Neural progenitor cell (in vitro differentiated cells): ENCODE data around the gene TSSC4. TPM values are rescaled to one million over a fixed set of nuclear protein-coding genes. Genes with fewer than 3 reads are reported as not detected.

Source experiments
- DNase-seq: peaks from one replicate; pipeline ENCODE4 v3.0.0-alpha.2; 2016; ENCODE audit warnings: low spot score
- H2AFZ ChIP-seq: fragments of 200-600 bp; sonication (generic); replicated peaks from 2 replicates; pipeline ENCODE4 v1.6.1; 2016; ENCODE audit warnings: antibody characterized with exemption
- H3F3A ChIP-seq: fragments of 200-600 bp; sonication (generic); 2 replicates; pipeline ENCODE4 v1.6.1; 2016; ENCODE audit warnings: antibody characterized with exemption, low read depth
- H3K27ac ChIP-seq: fragments of 200-600 bp; sonication (generic); 2 replicates; pipeline ENCODE4 v1.5.1; 2016; ENCODE audit warnings: mild to moderate bottlenecking
- H3K27me3 ChIP-seq: fragments of 200-600 bp; sonication (generic); 2 replicates; pipeline ENCODE4 v1.6.1; 2016; ENCODE audit warnings: mild to moderate bottlenecking, moderate library complexity
- H3K36me3 ChIP-seq: fragments of 200-600 bp; sonication (generic); 2 replicates; pipeline ENCODE4 v1.5.1; 2016
- H3K4me1 ChIP-seq: fragments of 200-600 bp; sonication (generic); 2 replicates; pipeline ENCODE4 v1.6.1; 2016; ENCODE audit warnings: mixed run types
- H3K4me2 ChIP-seq: fragments of 200-600 bp; sonication (generic); 2 replicates; pipeline ENCODE4 v1.6.1; 2016
- H3K4me3 ChIP-seq: fragments of 200-600 bp; sonication (generic); 2 replicates; pipeline ENCODE4 v1.5.1; 2016
- H3K79me2 ChIP-seq: fragments of 200-600 bp; sonication (generic); 2 replicates; pipeline ENCODE4 v1.6.1; 2016; ENCODE audit warnings: low read depth
- H3K9ac ChIP-seq: fragments of 200-600 bp; sonication (generic); 2 replicates; pipeline ENCODE4 v1.6.1; 2016
- H3K9me3 ChIP-seq: fragments of 200-600 bp; sonication (generic); 2 replicates; pipeline ENCODE4 v1.5.1; 2016; ENCODE audit warnings: low read depth
- H4K20me1 ChIP-seq: fragments of 200-600 bp; sonication (generic); 2 replicates; pipeline ENCODE4 v1.6.1; 2016; ENCODE audit warnings: low read depth
- H3K27ac Mint-ChIP-seq: 3 replicates; pipeline ENCODE4 v1.8.0; 2021; ENCODE audit warnings: mixed read lengths
- H3K27me3 Mint-ChIP-seq: 2 replicates; pipeline ENCODE4 v1.8.0; 2022; ENCODE audit warnings: low read depth, mild to moderate bottlenecking, inconsistent platforms, moderate library complexity, mixed read lengths; ENCODE audit not compliant: insufficient read depth
- H3K36me3 Mint-ChIP-seq: 3 replicates; pipeline ENCODE4 v1.8.0; 2021; ENCODE audit warnings: mixed read lengths
- H3K4me1 Mint-ChIP-seq: 3 replicates; pipeline ENCODE4 v1.8.0; 2021; ENCODE audit warnings: mixed read lengths
- H3K4me3 Mint-ChIP-seq: 3 replicates; pipeline ENCODE4 v1.8.0; 2021; ENCODE audit warnings: mild to moderate bottlenecking, moderate library complexity, mixed read lengths
- H3K9me3 Mint-ChIP-seq: 3 replicates; pipeline ENCODE4 v1.8.0; 2020; ENCODE audit warnings: mixed read lengths
- EZH2 ChIP-seq: fragments of 200-600 bp; sonication (generic); IDR thresholded peaks from 2 replicates; pipeline ENCODE4 v1.6.1; 2017; ENCODE audit warnings: antibody characterized with exemption, mild to moderate bottlenecking, moderate library complexity
- EZH2phosphoT487 ChIP-seq: fragments of 200-600 bp; sonication (generic); IDR thresholded peaks from 2 replicates; pipeline ENCODE4 v1.6.1; 2017; ENCODE audit warnings: antibody characterized with exemption
- total RNA-seq: library from RNA; depleted of rRNA; stranded (reverse); fragments of >200 nt; gene quantifications from 2 replicates; pipeline ENCODE4 v1.2.3, GENCODE V29; 2015; ENCODE audit warnings: low replicate concordance
- TF ChIP-seq, protein P1 (sequence below): fragments of 200-600 bp; sonication (generic); IDR thresholded peaks from 2 replicates; pipeline ENCODE4 v1.5.1; 2017; ENCODE audit warnings: antibody characterized with exemption, mild to moderate bottlenecking

Gene TSSC4
- total RNA-seq, 1 donor from 2014 or later = 11.1 TPM

DNA sequence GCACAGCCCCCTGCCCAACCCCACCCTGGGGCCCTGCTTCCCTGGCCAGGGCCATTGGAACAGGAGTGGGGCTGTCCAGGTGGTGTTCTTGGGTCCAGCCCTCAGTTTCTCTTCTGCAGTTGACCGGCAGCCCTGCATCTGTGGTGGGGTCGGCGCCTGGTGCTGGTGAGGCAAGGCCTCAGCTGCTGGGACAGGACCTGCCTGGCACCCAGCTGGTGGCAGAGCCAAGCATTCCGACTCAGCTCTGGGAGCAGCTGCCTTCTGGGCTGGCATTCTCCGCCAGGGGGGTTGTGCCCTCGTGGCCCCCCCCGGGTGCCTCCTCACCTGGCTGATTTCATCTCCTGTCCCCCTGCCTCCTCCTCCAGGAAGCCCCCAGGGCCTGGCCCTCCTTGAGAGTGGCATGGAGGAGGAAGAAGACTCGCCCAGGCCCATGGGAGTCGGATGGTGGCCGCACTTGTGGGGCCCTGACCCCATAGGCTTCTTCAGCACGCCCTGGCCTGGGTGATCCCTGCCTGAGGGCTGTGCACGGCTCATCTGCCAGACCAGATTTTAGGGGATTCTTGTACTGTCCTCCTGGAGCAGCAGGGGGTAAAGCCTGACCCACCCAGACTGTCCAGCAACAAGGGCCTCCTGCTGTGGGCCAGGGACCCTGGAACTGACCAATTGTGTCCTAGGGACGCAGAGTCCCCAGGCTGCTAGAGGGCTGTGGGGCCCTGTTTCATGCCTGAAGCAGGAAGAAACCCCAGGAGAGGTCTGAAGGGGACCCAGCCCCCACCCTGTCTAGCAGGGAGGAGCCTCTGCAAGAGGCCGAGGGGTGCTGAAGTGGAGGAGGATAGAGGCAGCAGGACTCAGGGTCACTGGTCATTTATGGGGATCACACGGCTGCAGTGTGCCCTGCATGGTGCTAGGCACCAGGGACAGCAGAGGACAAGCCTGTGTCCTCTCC lies 11.8 kb upstream of the TSSC4 start:
- Mint-ChIP-seq H3K4me1 (peaks cover 35% of the 10 kb centered on the region), H3K4me3 (peak overlapping the region; percentile 35), H3K27ac (peak overlapping the region; percentile 43), H3K9me3 (no peaks in the 10 kb centered on the region), H3K36me3 (no peaks in the 10 kb centered on the region), H3K27me3 (no peaks in the 10 kb centered on the region)
- no peak for DNase-seq
- Histone ChIP-seq H3K4me3 (no peak overlapping the region), H3K4me1 (peaks cover 13% of the 10 kb centered on the region), H3K79me2 (peaks cover 71% of the 10 kb centered on the region), H3K27ac (no peak overlapping the region), H3K36me3 (no peaks in the 10 kb centered on the region), H3K27me3 (no peaks in the 10 kb centered on the region), H3K9me3 (no peaks in the 10 kb centered on the region), H3K4me2 (no peak overlapping the region), H4K20me1 (peaks cover 94% of the 10 kb centered on the region), H2AFZ (no peak overlapping the region), H3K9ac (no peak overlapping the region), H3F3A (no peaks in the 10 kb centered on the region)
- TF ChIP-seq EZH2 (no peak), EZH2phosphoT487 (no peak)
- TF ChIP-seq, protein P1, sequence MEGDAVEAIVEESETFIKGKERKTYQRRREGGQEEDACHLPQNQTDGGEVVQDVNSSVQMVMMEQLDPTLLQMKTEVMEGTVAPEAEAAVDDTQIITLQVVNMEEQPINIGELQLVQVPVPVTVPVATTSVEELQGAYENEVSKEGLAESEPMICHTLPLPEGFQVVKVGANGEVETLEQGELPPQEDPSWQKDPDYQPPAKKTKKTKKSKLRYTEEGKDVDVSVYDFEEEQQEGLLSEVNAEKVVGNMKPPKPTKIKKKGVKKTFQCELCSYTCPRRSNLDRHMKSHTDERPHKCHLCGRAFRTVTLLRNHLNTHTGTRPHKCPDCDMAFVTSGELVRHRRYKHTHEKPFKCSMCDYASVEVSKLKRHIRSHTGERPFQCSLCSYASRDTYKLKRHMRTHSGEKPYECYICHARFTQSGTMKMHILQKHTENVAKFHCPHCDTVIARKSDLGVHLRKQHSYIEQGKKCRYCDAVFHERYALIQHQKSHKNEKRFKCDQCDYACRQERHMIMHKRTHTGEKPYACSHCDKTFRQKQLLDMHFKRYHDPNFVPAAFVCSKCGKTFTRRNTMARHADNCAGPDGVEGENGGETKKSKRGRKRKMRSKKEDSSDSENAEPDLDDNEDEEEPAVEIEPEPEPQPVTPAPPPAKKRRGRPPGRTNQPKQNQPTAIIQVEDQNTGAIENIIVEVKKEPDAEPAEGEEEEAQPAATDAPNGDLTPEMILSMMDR = no peak

DNA sequence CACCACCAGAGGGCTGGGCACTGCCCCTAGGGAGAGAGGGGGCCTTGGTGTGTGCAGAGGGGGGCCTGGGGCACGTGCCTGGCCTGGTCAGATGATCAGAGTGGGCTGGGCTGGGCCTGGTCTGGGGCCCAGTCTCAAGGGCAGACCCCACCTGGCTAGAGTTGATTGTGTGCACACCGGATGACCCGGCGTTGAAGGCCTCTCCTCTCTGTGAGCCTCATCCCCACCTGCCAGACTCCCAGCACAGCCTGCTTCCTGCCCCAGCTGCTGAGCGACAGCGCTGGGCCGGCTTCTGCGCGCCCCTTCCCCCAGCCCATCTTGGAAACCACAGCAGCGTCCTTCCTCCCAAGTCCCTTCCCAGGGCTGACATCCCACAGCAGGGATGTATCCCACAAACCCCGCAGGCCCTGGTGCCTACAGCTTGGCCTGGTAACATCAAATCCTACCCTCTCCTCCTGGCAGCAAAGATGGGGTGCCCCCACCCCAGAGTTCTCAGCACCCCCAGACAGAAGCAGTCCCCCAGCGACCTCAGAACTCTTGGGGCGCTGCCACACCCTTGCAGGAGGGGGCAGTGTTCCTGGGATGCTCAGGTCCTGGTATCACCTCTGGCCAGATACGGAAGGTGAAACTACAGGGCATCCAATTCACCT lies 11.0 kb upstream of the TSSC4 start:
- Histone ChIP-seq H3K79me2 (peaks cover 66% of the 10 kb centered on the region), H3F3A (no peaks in the 10 kb centered on the region), H4K20me1 (peaks cover 95% of the 10 kb centered on the region), H3K4me3 (no peak overlapping the region), H3K36me3 (no peaks in the 10 kb centered on the region), H3K4me1 (peaks cover 13% of the 10 kb centered on the region), H3K27me3 (no peaks in the 10 kb centered on the region), H3K9me3 (no peaks in the 10 kb centered on the region), H3K4me2 (no peak overlapping the region), H3K9ac (no peak overlapping the region), H3K27ac (no peak overlapping the region), H2AFZ (no peak overlapping the region)
- Mint-ChIP-seq H3K36me3 (no peaks in the 10 kb centered on the region), H3K4me3 (peak overlapping the region; percentile 33), H3K4me1 (peaks cover 35% of the 10 kb centered on the region), H3K27me3 (no peaks in the 10 kb centered on the region), H3K27ac (peak overlapping the region; percentile 43), H3K9me3 (no peaks in the 10 kb centered on the region)
- no peak for DNase-seq
- TF ChIP-seq EZH2 (no peak), EZH2phosphoT487 (no peak)
- TF ChIP-seq, protein P1 = no peak

DNA sequence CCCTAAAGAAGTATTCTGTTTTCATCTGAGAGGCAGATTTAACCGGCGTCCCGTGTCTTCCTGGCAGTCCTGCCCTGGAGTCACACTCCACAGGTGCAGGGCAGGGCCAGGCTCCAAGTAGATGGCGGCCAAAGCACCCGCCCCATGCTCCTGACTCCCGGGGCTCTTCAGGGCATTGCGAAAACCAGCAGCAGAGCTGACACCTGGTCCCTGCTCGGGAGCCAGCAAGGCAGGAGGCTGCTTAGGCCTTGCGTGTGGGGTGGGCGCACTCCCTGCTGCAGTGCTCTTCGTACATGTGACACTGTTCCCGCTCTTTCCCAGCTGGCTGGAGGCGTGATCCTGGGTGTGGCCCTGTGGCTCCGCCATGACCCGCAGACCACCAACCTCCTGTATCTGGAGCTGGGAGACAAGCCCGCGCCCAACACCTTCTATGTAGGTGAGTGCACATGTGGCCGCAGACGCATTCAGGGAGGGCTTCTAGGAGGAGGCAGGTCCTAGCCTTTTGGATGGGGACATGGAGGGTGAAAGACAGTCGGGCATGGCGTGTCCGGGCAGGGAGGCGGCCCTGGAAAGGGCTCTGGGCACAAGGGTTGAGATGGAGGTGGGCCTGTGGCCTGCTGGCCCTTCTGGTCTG lies 10.3 kb upstream of the TSSC4 start:
- Histone ChIP-seq H3K4me1 (peaks cover 13% of the 10 kb centered on the region), H3K27me3 (no peaks in the 10 kb centered on the region), H3K36me3 (no peaks in the 10 kb centered on the region), H4K20me1 (peaks cover 89% of the 10 kb centered on the region), H2AFZ (no peak overlapping the region), H3K9ac (no peak overlapping the region), H3K27ac (no peak overlapping the region), H3K79me2 (peaks cover 59% of the 10 kb centered on the region), H3K9me3 (no peaks in the 10 kb centered on the region), H3K4me2 (no peak overlapping the region), H3K4me3 (no peak overlapping the region), H3F3A (no peaks in the 10 kb centered on the region)
- no peak for TF ChIP-seq EZH2
- TF ChIP-seq EZH2phosphoT487 = no peak
- TF ChIP-seq, protein P1 = no peak
- H3K4me1 Mint-ChIP-seq = peaks cover 35% of the 10 kb centered on the region
- H3K9me3 Mint-ChIP-seq = no peaks in the 10 kb centered on the region
- DNase-seq = no peak
- peak overlapping the region; percentile 31 for H3K27ac Mint-ChIP-seq
- H3K36me3 Mint-ChIP-seq = no peaks in the 10 kb centered on the region
- peak overlapping the region; percentile 33 for H3K4me3 Mint-ChIP-seq
- no peaks in the 10 kb centered on the region for H3K27me3 Mint-ChIP-seq
